HG02885 (cell line): ENCODE data around the gene PPP1R12B.
"Not testable (repeated sequence)": the region's sequence is repeated elsewhere in the genome, so short reads cannot be mapped to it uniquely, and the experiment has no call there.

ENCODE experiments used
- ATAC-seq: cut with Tn5 transposase; IDR thresholded peaks from one replicate; pipeline ENCODE4 v1.9.1; 2021; ENCODE audit warnings: mild to moderate bottlenecking; ENCODE audit not compliant: unreplicated experiment, poor library complexity

Gene PPP1R12B

DNA sequence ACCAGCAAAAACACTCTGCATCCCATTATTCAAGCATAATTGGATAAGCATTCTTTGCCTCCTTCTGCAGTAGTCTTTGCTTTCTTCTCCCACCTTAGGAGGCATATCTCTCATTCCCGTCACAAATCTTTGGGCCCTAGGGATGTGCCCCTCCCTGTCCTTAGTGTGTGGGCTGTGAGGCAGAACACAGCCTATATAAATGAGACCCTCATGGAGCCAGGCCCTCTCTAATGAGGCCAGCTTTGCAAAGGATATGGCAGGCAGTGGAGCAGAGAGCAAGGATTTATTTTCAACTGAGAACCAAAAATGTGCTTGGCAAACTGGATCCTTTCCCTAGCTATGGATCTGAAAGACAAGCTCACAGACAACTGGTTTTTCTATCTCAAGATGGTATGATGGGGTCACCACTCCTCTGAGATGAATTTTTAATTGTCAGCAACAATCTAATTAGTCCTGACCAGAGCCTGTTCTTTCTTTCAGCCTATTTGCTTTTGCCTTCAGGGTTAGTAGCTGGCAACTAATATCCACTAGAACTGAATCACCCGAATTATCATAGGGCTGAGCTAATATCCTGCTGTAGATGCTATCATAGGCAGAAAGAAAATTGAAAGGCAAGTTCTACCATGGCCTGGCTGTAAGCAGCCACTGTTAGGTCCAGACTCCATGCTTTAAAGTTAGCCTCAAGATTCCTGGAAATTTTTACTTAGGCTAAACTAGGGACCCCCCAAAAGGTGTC is 227.6 kb downstream of the PPP1R12B start:
- no peak for ATAC-seq

DNA sequence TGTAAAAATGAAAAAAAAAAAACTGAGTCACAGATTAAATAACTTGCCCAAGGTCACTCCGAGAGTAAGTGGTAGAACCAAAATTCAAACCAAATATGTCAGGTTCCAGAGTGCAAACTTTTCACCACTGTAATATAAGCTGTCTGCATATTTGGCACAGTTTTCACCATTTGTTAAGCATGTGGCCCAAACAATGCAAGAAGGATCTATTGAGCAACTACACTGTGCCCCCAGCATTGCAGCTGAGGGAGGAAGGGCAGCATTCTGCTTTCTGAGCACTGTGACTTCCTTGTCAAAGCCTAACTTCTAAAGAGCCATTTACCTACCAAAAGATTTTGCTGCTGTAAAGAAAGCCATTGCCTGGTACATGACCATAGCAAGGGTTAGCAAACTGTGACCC is 228.3 kb downstream of the PPP1R12B start:
- no peak for ATAC-seq

DNA sequence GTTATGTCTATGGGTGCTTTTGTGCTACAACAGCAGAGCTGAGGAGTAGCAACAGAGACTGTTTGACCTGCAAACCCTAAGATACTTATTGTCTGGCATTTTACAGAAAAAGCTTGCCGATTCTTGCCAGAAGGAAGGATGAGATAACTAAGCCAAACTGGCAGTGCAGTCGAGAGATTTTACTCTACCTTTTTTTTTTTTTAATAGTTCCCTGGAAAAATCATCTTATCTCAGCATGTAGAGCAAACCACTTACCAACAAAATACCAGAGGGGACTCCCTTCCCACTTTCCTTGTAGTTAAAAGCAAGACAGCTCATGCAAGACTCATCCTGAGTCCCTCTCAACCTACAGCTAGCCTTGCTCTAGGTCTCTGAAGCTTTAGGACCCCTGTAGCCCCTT is 228.9 kb downstream of the PPP1R12B start:
- no peak for ATAC-seq

DNA sequence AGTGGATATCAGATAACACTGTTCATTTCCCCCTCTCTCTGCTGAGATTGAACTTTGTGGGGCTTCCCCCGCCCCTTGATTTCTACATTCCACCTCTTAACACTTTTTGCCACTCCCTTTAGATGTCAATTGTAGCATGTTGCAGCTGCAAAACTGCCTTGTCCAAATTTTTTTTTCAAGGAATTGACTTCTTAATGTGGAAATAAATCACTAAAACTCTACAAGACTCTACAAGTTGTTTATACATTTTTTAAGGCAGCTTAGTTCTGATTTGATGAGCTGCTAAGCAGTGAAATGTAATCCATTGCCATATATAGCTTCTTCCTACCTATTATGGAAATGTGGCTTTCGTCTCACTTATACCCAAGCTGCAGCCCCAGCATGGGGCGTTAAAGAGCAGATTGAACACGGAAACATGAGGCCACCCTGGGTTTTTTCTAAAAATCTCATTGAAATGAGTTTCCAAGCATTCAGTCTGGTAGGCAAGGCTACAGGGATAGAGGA is 229.6 kb downstream of the PPP1R12B start:
- ATAC-seq = no peak

DNA sequence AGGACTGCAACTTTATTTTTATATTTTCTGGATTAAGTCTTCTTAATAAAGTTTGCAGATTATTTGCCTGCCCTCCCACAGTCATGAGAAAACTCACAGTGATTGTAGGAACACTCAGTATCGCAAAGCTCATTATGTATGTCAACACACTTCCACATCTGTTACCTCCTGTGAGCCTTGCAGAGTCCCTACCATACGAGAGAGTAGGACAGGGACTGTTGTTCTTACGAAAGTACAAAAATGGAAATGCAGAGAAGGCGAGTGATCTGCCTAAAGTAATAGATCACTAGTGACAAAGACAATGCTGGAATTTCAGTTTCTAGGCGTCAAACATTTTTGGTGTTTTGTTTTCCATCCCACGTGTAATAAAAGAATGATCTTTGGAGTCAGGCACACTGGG is 230.1 kb downstream of the PPP1R12B start:
- no peak for ATAC-seq

DNA sequence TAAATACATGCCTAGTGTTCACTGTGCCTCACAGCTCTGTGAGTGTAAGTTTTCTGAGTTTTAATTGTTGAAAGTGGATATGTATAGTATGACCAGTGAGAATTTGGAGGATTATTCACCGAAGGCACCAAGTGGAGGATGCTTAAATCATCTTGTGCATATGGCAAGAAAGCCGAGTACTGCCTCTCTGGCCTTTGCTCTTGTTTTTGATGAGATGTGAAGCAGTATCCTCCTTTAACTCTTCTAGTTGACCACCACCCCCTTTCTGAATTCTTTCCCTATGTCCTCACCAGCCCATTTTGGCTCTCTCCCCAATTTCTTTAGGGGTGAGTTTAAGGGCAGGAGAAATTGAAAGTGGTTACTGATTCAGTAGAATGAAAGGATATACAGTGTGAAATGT is 231.3 kb downstream of the PPP1R12B start:
- no peak for ATAC-seq

DNA sequence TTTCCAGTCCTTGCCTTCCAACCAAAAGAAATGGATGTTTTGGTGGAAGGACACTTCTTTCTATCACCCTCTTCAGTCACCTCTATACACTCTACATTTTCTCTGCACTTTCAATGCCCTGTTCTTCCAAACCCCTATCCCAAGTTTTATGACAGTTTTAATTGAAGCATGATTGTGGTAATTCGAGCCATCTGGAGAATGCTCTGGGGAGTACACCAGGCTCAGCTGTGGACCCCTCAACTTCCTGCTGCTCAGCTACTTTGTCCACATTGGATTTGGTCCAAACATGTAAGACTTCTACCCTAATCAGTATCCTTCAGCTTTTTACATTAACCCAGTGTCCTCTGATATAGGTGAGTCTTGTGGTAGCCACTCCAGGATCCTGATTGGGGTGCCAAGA is 232.1 kb downstream of the PPP1R12B start:
- ATAC-seq = no peak

DNA sequence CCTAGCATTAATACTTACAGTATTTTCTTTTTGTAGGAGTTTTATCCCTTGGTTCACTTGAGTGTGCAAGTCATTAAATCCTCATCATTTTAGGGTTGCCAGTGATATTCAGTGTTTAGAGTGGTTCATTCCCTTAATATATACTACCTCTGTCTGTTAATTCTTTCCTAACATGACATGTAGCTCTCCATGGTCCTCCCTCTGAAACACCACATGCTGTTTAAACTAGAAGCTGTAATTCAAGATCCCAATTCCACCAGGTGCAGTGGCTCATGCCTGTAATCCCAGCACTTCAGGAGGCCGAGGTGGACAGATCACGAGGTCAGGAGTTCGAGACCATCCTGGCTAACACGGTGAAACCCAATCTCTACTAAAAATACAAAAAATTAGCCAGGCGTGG is 233.9 kb downstream of the PPP1R12B start:
- ATAC-seq = not testable (repeated sequence)

DNA sequence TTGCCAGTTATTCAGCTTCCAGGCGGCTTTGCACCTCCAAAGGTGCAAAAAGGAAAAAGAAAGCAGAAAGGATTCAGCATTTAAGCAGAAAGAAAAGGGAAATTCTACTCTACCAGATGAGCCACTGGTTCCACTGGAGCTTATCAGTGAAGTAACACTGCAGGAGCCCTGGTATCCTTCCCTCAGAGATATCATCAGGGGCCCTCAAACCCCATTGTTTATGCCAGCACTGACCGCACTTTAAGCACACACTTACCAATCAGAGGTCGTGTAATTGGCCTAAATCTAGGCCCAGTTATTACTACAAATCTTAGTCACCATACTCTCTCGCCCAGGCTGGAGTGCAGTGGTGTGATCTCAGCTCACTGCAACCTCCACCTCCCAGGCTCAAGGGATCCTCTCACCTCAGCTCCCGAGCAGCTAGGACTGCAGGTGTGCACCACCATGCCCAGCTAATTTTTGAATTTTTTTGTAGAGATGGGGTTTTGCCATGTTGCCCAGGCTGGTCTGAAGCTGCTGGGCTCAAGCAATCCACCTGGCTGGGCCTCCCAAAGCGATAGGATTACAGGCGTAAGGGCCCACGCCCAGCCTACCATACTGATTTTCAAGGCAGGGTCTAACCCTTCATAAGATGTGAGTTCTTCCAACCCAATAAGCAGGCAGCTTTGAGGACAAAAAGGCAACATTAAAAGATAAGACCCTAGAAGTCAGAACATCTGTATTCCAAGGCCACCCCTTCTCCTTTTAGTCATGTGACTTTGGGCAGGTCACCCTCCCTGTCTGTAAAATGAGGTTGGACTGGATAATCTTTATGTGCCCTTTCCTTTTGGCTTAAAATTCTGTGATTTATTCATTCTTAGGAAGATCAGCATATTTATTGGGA is 236.4 kb downstream of the PPP1R12B start:
- ATAC-seq = no peak

DNA sequence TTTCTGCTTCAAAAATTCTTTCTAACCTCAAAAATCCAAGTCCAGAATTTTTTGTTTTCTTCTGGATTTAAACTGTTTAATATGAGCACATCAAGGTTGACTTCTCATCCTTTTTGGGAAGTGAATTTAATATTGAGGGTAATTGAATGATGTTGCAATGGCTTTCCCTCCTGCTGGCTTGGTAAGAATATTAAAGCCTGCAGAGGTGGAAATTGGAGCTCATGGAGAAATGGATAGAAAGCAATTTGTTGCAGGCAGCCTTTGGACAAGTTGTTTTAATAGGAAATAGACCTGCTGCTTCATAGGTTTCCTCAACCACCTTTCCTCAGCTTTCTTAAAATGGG is 237.1 kb downstream of the PPP1R12B start:
- ATAC-seq = no peak

DNA sequence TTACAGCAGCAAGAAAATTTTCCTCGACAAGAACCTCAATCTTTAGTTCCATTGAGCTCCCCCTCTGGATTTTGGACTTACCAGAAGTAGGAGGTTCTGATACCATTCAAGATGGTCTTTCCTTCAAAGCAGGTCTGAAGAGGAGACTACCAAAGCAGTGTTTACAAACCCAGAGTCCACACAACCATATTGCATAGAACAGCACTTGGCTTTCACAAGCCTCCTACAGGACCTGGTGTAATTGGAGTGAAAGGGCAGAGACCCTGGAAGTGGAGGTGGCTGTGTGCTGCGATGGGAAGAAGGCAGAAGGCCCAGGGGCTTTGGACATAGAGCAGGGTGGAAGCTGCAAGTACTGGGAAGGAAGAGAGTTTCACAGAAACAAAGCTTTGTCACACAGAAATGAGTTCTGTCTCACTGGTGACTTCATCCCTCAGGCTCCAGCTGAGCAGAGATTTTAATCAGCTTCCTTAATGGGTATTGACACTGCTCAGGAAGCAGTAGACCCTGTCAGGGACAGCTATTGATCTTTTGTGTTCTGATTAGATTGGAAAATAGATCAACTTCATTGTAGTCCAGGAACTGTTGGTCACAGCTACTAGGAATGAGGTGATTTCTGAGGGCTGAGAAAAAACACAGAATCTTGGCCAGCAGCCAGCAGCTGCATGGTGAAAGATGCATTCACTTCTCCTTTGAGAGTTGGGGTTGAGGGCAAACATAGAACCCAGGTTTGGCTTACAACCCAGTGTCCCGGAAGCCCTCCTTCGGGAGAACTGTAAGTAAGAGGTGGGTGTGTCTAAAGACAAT is 237.7 kb downstream of the PPP1R12B start:
- no peak for ATAC-seq

DNA sequence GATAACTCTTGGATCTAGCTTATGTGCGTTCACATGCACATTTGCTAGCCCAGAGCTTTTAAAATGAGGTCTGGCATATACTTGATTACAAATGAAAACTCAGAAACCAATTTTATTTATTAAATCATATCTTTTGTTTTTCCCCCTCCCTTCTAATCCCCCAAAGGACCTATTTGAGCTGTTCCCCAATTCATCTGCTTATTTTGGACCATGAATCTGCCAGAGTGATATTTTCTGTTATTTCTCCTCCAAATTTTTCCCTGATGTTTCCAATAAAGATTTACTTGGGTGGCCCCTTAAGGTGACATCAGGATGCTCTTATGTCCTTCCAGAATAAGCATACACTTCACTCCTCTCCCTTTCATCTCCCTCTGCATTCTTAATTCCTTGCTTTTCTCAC is 238.4 kb downstream of the PPP1R12B start:
- no peak for ATAC-seq

DNA sequence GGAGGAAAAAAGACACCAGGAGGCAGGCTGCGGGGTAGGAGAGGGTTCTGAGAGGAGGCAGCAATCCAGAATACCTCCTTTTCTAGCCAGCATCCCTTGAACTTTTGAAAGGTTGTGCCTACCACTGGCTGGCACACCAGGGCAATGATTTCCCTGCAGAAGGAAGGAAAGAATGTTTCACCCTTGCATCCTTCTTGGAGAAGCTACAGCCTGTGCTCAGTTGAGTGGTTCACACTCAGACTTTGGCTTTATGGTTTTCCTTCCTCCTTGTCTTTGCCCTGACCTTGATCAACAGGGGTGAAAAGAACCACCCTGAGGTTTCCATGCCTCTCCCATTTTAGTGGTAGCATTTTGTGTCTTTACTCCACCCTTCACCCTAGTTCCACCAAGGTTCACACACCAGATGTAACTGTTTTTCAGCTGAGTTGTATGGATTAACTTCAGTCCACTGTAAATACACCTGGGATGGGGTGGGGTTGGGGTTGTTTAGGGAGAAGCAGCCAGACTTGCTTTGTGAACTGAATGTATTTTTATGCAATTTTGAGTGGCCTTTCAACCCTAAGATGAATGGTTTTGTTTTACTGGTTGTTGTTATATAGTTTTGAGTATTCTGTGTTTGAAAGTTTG is 239.5 kb downstream of the PPP1R12B start:
- no peak for ATAC-seq

DNA sequence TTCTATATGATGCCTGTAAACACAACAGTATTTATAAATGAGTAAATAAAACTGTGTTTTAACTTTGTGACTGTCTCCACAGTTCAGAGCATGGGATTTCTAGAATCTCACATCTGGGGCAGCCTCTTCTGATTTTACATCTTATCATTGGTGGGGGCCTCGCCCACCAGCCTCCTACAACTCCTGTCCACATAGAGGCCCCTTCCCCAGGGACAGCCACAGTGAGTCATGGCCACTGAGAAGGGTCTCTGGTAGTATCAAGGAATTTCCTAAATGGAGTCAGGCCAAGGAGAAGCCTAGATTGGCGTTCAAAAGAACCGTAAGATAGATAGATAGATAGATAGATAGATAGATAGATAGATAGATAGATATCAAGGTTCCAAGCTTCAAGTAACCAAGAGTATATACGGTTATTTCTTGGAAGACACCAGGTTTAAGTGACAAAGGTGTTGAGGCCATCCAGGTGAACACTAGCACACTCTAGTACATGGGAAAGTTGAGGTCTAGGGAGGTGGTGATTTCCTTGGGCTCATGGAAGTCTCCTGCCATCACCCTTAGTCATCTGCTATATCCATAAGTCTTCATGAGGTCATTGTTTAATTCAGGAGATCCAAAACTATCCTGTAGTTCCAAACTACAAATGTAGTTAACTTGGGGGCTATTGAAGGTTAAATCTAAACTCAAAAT is 240.1 kb downstream of the PPP1R12B start:
- no peak for ATAC-seq

DNA sequence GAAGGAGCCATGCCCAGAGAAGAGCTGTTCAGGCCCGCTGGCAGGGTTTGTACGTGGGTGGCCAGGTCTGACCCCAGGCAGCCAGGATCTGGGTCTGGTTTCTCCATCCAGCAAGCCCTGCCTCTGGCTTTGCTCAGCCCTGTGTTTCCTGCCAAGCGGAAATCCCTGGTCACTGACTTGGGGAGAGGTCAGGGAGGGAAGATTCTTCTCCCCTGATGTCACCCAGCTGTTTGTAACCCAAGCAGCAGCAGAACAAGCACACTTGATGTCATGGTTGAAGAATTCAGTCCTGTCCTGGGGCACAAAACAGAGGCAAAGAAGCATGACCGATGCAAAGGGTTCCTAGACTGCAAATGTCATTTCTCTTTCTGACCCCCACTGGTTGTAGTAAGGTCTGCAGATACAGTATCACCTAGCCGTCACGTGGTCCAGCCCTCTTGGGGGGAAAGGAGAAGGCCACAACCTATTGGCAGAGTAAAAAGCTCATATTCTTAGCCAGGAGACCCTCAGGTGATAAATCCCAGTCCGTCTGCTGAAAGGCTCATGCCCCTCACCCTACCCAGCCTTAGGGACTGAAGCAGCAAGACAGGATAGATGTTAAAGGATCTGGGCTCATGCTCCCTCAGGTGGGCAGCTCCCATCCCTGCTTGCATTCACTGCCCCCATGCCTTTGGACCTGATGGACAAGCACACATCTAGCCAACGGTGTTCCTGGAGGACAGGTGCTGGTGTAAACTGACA is 240.9 kb downstream of the PPP1R12B start:
- no peak for ATAC-seq

DNA sequence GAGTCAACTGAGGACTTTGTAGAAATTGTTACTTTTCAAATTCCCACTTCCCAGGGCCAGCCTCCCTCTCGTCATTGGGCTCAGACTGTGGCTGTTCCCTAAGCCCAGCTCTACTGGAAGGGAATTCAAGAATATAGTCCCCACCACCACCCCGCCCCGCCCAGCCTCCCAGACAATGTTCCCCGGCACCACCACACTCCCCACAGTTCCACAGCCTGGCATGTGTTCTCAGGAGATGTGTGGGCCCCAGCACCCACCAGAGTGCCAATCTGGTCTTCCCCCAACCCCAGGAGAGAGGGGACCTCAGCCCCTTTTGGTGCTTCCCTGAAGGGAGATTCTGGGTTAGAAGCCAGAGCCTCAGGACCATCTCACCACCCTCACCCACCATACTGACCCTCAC is 241.6 kb downstream of the PPP1R12B start:
- no peak for ATAC-seq

DNA sequence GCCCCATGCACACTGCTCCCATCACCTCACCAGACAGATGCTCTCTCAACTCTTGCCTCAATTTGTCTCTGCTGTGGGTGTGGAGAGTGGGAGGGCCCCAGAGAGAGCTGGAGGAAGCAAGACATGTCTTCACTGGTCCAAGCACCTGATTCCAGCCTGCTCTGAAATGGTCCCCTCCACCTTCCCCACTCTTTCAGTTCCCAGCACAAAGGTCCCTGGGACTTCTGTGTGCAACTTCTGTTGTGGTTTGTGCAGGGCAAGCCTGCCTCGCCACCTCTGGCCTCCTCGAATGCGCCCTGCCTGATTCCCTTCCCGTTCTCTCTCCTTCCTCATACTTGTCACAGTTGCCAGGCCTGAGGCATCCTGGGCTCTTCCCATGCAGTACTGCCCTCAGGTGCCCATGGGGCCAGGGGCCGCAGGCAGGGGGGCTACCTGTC is 242.5 kb downstream of the PPP1R12B start:
- no peak for ATAC-seq

DNA sequence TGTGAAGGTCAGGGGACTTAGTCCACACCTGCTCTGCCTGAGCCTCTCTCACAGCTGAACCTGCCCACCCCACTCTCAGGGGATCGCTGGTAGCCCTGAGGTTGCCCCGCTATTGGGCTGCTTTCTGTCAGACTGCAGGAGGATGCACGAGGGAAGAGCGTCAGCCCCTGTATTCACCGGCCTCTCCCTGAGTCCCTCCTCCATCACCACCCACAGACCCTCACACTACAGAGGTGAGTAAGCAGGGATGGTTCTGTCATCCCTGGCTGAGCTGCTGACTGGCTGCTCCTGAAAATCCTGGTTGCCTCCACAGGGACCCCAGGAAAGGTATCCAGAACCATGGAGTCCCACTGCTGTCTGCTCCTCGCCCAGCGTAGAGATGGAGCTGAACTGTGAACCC is 243.0 kb downstream of the PPP1R12B start:
- ATAC-seq = no peak

DNA sequence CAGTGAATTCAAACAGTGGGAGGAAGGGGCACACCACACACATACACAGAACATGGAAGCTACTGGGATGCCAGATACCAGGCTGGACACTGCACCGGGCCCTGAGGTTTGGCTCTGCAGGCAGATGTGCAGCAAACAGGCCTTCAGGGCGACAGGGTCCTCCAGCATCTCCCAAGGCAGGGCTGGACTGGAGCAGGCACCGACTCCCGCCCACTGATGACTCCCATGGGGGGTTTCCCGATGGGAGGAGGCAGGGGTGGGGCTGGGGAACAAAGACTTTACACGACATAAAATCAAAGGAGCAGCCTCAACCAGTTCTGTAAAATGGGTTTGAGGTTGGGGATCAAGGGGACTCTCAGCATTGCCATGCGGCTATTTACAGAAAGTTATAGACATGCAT is 243.6 kb downstream of the PPP1R12B start:
- ATAC-seq = no peak
